SK-N-SH (cell line): ENCODE data around the gene TBX6. TPM values are rescaled to one million over a fixed set of nuclear protein-coding genes. Genes with fewer than 3 reads are reported as not detected.
"Not testable (repeated sequence)": the region's sequence is repeated elsewhere in the genome, so short reads cannot be mapped to it uniquely, and the experiment has no call there.

ENCODE experiments used
- CTCF ChIA-PET: fragments of 300-600, 350-600 bp; formaldehyde crosslinking; extraction: SDS; loops from one replicate; lab custom pipeline; 2021; lab: Yijun Ruan, JAX
- POLR2A ChIA-PET: fragments of 350-600 bp; sonication (Branson Sonifier 250); formaldehyde crosslinking; extraction: SDS; loops from one replicate; lab custom pipeline; 2020; ENCODE audit warnings: antibody characterized with exemption, inconsistent platforms; lab: Yijun Ruan, JAX
- DNase-seq: peaks from one replicate; pipeline ENCODE4 v3.0.0; 2012
- H2AFZ ChIP-seq: fragments of 200-600 bp; sonication (generic); 2 replicates; pipeline ENCODE4 v1.8.1; 2016; ENCODE audit warnings: antibody characterized with exemption, mild to moderate bottlenecking, low read depth
- H3F3A ChIP-seq: fragments of 200-600 bp; sonication (generic); replicated peaks from 2 replicates; pipeline ENCODE3; 2016; ENCODE audit warnings: antibody characterized with exemption, mild to moderate bottlenecking; ENCODE audit not compliant: insufficient read depth
- H3K27ac ChIP-seq, 2 experiments: fragments of 200-500 bp in 1 of 2; fragments of 200-600 bp in 1 of 2; sonication (Bioruptor generic) in 1 of 2; sonication (generic), shearing (Covaris generic) in 1 of 2; 2 replicates each; pipeline versions ENCODE4 v1.5.1 to v1.6.1; 2014 to 2016; ENCODE audit warnings: low read depth in 2 of 2, inconsistent platforms in 1 of 2, low read length in 1 of 2, mild to moderate bottlenecking in 1 of 2, mixed read lengths in 1 of 2
- H3K27me3 ChIP-seq: fragments of 200-600 bp; sonication (generic), shearing (Covaris generic); 2 replicates; pipeline ENCODE4 v1.6.1; 2016; ENCODE audit warnings: mixed run types; ENCODE audit not compliant: insufficient read depth
- H3K36me3 ChIP-seq, 2 experiments: fragments of 200-500 bp in 1 of 2; fragments of 200-600 bp in 1 of 2; sonication (Bioruptor generic) in 1 of 2; sonication (generic) in 1 of 2; replicated peaks in 1 of 2; 2 replicates each; pipeline versions ENCODE3 to v1.5.1; 2014 to 2016; ENCODE audit warnings: low read length in 1 of 2, mild to moderate bottlenecking in 1 of 2; ENCODE audit not compliant: insufficient read depth in 2 of 2, control insufficient read depth in 1 of 2
- H3K4me1 ChIP-seq, 2 experiments: fragments of 200-500 bp in 1 of 2; fragments of 200-600 bp in 1 of 2; sonication (Bioruptor generic) in 1 of 2; sonication (generic), shearing (Covaris generic) in 1 of 2; 2 replicates each; pipeline versions ENCODE4 v1.5.1 to v1.6.1; 2014 to 2016; ENCODE audit warnings: low read depth in 1 of 2, low read length in 1 of 2, mixed run types in 1 of 2; ENCODE audit not compliant: insufficient read depth in 2 of 2, control insufficient read depth in 1 of 2
- H3K4me2 ChIP-seq: fragments of 200-600 bp; sonication (generic), shearing (Covaris generic); 2 replicates; pipeline ENCODE4 v1.6.1; 2017; ENCODE audit warnings: mixed run types
- H3K4me3 ChIP-seq, 2 experiments: fragments of 200-500 bp in 1 of 2; fragments of 200-600 bp in 1 of 2; sonication (Bioruptor generic) in 1 of 2; sonication (generic), shearing (Covaris generic) in 1 of 2; 2 replicates each; pipeline versions ENCODE4 v1.5.1 to v1.8.1; 2014 to 2016; ENCODE audit warnings: low read depth in 2 of 2, inconsistent platforms in 1 of 2, low read length in 1 of 2, mild to moderate bottlenecking in 1 of 2, mixed read lengths in 1 of 2, moderate library complexity in 1 of 2
- H3K79me2 ChIP-seq: fragments of 200-600 bp; sonication (generic); 2 replicates; pipeline ENCODE4 v1.8.1; 2017; ENCODE audit warnings: mild to moderate bottlenecking; ENCODE audit not compliant: insufficient read depth
- H3K9ac ChIP-seq: fragments of 200-600 bp; sonication (generic); 2 replicates; pipeline ENCODE4 v1.6.1; 2017; ENCODE audit warnings: mixed run types
- H3K9me2 ChIP-seq: fragments of 200-600 bp; sonication (generic); 2 replicates; pipeline ENCODE4 v1.6.1; 2017; ENCODE audit warnings: mixed run types
- H3K9me3 ChIP-seq: fragments of 200-600 bp; sonication (generic); 2 replicates; pipeline ENCODE4 v1.6.1; 2017; ENCODE audit warnings: mixed run types, mild to moderate bottlenecking, moderate library complexity
- H4K20me1 ChIP-seq: fragments of 200-600 bp; sonication (generic); 2 replicates; pipeline ENCODE4 v1.6.1; 2017; ENCODE audit warnings: mild to moderate bottlenecking, mixed run types; ENCODE audit not compliant: insufficient read depth
- CHD2 ChIP-seq: fragments of 150-350 bp; IDR thresholded peaks from 2 replicates; pipeline ENCODE4 v1.6.1; 2018; ENCODE audit warnings: low read length; ENCODE audit not compliant: partially characterized antibody
- ELF1 ChIP-seq: IDR thresholded peaks from 2 replicates; pipeline ENCODE4 v1.4.0; 2012
- FOXJ3 ChIP-seq: sonication (generic); formaldehyde crosslinking; IDR thresholded peaks from 2 replicates; pipeline ENCODE4 v1.5.1; 2020; ENCODE audit warnings: mild to moderate bottlenecking, missing genetic modification reagents
- GATA2 ChIP-seq: sonication (generic); formaldehyde crosslinking; IDR thresholded peaks from 2 replicates; pipeline ENCODE4 v1.5.0; 2020; ENCODE audit warnings: mild to moderate bottlenecking, missing genetic modification reagents
- JUND ChIP-seq: IDR thresholded peaks from 2 replicates; pipeline ENCODE4 v1.4.0; 2012
- MEF2A ChIP-seq: IDR thresholded peaks from 2 replicates; pipeline ENCODE4 v1.4.0; 2012; ENCODE audit warnings: low read depth, borderline replicate concordance
- NFIC ChIP-seq: IDR thresholded peaks from 2 replicates; pipeline ENCODE4 v1.4.0; 2012; ENCODE audit warnings: borderline replicate concordance
- RAD21 ChIP-seq: IDR thresholded peaks from 2 replicates; pipeline ENCODE4 v1.6.1; 2012; ENCODE audit warnings: mild to moderate bottlenecking, low read length
- SMC3 ChIP-seq: IDR thresholded peaks from 2 replicates; pipeline ENCODE4 v1.6.1; 2012; ENCODE audit warnings: low read depth, low read length, improper control_type of control experiment
- TAF1 ChIP-seq: IDR thresholded peaks from 2 replicates; pipeline ENCODE4 v1.6.1; 2012; ENCODE audit warnings: low read depth, mild to moderate bottlenecking, low read length, moderate library complexity, borderline replicate concordance
- WGBS: methylation state at CpG from one replicate; pipeline ENCODE4 v1.1.6; 2017; ENCODE audit warnings: low lambda C conversion rate; 5-methylcytosine and 5-hydroxymethylcytosine counted together
- polyA plus RNA-seq, 3 experiments: library from polyadenylated mRNA; depleted of rRNA; stranded (reverse); fragments of >200 nt; gene quantifications; 2 replicates each; pipeline ENCODE4 v1.2.3, GENCODE V29; 2012
- TF ChIP-seq, protein P1 (sequence below): fragments of 200-600 bp; sonication (generic); IDR thresholded peaks from 2 replicates; pipeline ENCODE4 v1.6.1; 2017; ENCODE audit warnings: antibody characterized with exemption, mild to moderate bottlenecking, moderate library complexity
- TF ChIP-seq, protein P2 (sequence below): IDR thresholded peaks from 2 replicates; pipeline ENCODE4 v1.4.0; 2012; ENCODE audit warnings: low read depth
- TF ChIP-seq, protein P3 (sequence below): IDR thresholded peaks from 2 replicates; pipeline ENCODE4; 2012
- TF ChIP-seq, protein P4 (sequence below): IDR thresholded peaks from 2 replicates; pipeline ENCODE4 v1.4.0; 2012; ENCODE audit warnings: low read depth, borderline replicate concordance

TBX6 gene
- polyA plus RNA-seq, 1 of the 3 experiments (the other 2 are of a cell fraction) = 0.18 TPM

DNA sequence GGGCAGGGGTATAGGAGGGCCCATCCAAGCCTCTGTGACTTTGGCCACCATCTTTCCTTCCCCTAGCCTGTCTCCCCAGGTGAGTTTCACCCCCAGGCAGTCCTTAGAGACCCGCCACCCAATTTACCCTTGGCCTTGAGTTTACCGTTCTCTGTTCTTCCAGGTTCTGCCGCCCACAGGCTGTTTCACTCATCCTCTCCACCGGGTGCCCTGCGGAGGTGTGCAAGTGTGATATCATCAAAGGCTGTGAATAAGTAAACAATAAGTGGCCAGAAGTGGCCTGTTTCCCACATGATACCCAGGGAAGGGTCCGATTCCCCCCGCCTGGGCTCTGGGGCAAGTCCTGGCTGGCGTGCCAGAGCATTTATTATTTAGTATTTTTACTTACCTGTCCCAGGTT, 45.5 kb downstream of the TBX6 start (continued):
- no peak for TF ChIP-seq FOXJ3 (CRISPR knock-in tag)

DNA sequence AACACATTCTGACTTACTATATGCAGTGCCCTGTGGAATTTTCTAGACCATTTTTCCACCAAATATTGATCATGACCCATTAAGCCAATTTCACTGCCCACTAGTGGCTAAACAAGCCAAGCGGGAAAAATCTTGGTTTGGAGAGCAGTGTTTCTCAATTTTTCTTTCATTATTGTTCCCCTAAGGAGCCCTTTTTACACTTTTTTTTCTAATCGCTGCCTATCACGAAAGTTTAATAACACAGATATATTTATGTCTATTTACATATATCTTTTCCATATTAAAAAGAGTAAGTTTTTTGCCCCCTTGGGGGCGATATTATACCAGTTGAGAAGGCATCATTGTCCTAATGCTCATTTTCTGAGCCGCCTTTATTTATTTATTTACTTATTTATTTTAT, 49.9 kb downstream of the TBX6 start:
- 22% methylated on average over 5 of the region's 5 CpGs for WGBS
- Histone ChIP-seq H3K27me3 (no peaks in the 10 kb centered on the region), H3K4me1 (no peaks in the 10 kb centered on the region), H2AFZ (no peak overlapping the region), H3K4me2 (no peak overlapping the region), H3K9ac (no peak overlapping the region), H3K4me3 (no peak overlapping the region), H3K9me2 (no peaks in the 10 kb centered on the region), H4K20me1 (no peaks in the 10 kb centered on the region), H3F3A (no peaks in the 10 kb centered on the region), H3K27ac (no peak overlapping the region), H3K36me3 (no peaks in the 10 kb centered on the region), H3K9me3 (no peaks in the 10 kb centered on the region), H3K79me2 (no peaks in the 10 kb centered on the region)
- TF ChIP-seq, protein P1, sequence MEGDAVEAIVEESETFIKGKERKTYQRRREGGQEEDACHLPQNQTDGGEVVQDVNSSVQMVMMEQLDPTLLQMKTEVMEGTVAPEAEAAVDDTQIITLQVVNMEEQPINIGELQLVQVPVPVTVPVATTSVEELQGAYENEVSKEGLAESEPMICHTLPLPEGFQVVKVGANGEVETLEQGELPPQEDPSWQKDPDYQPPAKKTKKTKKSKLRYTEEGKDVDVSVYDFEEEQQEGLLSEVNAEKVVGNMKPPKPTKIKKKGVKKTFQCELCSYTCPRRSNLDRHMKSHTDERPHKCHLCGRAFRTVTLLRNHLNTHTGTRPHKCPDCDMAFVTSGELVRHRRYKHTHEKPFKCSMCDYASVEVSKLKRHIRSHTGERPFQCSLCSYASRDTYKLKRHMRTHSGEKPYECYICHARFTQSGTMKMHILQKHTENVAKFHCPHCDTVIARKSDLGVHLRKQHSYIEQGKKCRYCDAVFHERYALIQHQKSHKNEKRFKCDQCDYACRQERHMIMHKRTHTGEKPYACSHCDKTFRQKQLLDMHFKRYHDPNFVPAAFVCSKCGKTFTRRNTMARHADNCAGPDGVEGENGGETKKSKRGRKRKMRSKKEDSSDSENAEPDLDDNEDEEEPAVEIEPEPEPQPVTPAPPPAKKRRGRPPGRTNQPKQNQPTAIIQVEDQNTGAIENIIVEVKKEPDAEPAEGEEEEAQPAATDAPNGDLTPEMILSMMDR = peak; percentile 69
- TF ChIP-seq TAF1 (no peak), SMC3 (0 out of 2 replicates have a peak, but pooled peaks have one; percentile 8), RAD21 (peak; percentile 71)
- CTCF ChIA-PET = interaction anchor here (0.7 to 4.0 kb wide), 12 partner anchors 8 to 71 kb away, joined by 3 to 30 read pairs (median 4); partner anchors contain the start of genes TBX6 and TLCD3B
- POLR2A ChIA-PET = interaction anchor here (1.3 kb wide), 1 partner anchor 11 kb away, joined by 5 read pairs; a partner anchor contains a TSS
- DNase-seq = no peak

DNA sequence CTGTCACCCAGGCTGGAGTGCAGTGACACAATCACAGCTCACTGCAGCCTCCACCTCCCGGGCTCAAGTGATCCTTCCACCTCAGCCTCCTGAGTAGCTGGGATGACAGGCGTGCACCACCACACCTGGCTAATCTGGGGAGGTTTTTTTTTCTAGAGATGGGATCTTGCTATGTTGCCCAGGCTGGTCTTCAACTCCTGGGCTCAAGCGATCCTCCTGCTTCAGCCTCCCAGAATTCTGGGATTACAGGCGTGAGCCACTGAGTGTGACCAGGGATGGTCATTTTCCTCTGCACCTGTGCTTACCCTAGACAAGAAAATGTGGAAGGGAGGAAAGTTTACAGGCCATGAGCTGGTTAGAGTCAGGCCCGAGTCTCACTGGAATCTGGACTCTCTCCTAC, 51.0 kb downstream of the TBX6 start:
- H3K27ac ChIP-seq, H4K20me1 ChIP-seq, H3K36me3 ChIP-seq, H3F3A ChIP-seq, H3K9me3 ChIP-seq, POLR2A ChIA-PET, H3K4me1 ChIP-seq, H3K4me3 ChIP-seq, H2AFZ ChIP-seq, H3K79me2 ChIP-seq, H3K9me2 ChIP-seq, H3K4me2 ChIP-seq, H3K9ac ChIP-seq, H3K27me3 ChIP-seq, DNase-seq: not testable (repeated sequence)
- 52% methylated on average over 5 of the region's 5 CpGs for WGBS
- CTCF ChIA-PET = interaction anchor here (0.8 to 4.0 kb wide), 4 partner anchors 9 to 52 kb away, joined by 3 to 30 read pairs (median 14); partner anchors contain the start of genes TBX6 and TLCD3B

DNA sequence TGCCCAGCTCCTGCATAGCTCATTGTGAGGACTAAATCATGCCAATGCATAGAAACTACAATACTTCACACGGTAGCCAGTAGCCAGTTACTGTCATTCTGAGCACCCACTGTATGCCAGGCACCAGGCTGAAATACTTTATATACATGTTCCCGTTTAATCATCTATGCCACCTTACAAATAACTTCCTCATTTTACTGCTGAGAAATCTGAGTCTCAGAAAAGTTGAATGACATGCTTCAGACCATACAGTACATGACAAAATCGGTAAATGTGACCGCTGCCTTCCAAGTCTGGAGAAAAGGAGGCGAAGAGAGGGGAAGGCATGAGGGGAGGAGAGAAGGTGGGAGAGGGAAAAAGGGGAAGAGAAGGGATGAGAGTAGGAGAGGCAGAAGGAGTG, 51.5 kb downstream of the TBX6 start:
- H3K9ac ChIP-seq = no peak overlapping the region
- H3K79me2 ChIP-seq = no peaks in the 10 kb centered on the region
- no peak overlapping the region for H3K27ac ChIP-seq
- no peak overlapping the region for H3K4me3 ChIP-seq
- H3K9me2 ChIP-seq = no peaks in the 10 kb centered on the region
- no peak for DNase-seq
- H3K4me1 ChIP-seq = no peaks in the 10 kb centered on the region
- H3K9me3 ChIP-seq = no peaks in the 10 kb centered on the region
- H4K20me1 ChIP-seq = no peaks in the 10 kb centered on the region
- CTCF ChIA-PET = interaction anchor here (1.2 to 2.4 kb wide), 3 partner anchors 8 to 52 kb away, joined by 4 to 24 read pairs (median 8); partner anchors contain the start of gene TLCD3B
- WGBS = 66% methylated on average over 5 of the region's 5 CpGs
- H3K27me3 ChIP-seq = no peaks in the 10 kb centered on the region
- no peak overlapping the region for H3K4me2 ChIP-seq
- no peaks in the 10 kb centered on the region for H3K36me3 ChIP-seq
- POLR2A ChIA-PET = no interaction called here
- TF ChIP-seq MEF2A (no peak), CHD2 (no peak), JUND (no peak), NFIC (no peak), RAD21 (no peak), GATA2 (no peak), ELF1 (no peak)
- TF ChIP-seq, protein P2, sequence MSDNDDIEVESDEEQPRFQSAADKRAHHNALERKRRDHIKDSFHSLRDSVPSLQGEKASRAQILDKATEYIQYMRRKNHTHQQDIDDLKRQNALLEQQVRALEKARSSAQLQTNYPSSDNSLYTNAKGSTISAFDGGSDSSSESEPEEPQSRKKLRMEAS = no peak
- TF ChIP-seq, protein P3, sequence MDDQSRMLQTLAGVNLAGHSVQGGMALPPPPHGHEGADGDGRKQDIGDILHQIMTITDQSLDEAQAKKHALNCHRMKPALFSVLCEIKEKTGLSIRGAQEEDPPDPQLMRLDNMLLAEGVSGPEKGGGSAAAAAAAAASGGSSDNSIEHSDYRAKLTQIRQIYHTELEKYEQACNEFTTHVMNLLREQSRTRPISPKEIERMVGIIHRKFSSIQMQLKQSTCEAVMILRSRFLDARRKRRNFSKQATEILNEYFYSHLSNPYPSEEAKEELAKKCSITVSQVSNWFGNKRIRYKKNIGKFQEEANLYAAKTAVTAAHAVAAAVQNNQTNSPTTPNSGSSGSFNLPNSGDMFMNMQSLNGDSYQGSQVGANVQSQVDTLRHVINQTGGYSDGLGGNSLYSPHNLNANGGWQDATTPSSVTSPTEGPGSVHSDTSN = no peak
- TF ChIP-seq, protein P4, sequence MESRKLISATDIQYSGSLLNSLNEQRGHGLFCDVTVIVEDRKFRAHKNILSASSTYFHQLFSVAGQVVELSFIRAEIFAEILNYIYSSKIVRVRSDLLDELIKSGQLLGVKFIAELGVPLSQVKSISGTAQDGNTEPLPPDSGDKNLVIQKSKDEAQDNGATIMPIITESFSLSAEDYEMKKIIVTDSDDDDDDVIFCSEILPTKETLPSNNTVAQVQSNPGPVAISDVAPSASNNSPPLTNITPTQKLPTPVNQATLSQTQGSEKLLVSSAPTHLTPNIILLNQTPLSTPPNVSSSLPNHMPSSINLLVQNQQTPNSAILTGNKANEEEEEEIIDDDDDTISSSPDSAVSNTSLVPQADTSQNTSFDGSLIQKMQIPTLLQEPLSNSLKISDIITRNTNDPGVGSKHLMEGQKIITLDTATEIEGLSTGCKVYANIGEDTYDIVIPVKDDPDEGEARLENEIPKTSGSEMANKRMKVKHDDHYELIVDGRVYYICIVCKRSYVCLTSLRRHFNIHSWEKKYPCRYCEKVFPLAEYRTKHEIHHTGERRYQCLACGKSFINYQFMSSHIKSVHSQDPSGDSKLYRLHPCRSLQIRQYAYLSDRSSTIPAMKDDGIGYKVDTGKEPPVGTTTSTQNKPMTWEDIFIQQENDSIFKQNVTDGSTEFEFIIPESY = no peak
- H2AFZ ChIP-seq = no peak overlapping the region
- H3F3A ChIP-seq = no peaks in the 10 kb centered on the region
